H9 (cell line): Measurements from ENCODE around the gene SETBP1. TPM values are rescaled to one million over a fixed set of nuclear protein-coding genes. Genes with fewer than 3 reads are reported as not detected.

Experiments
- DNase-seq: peaks from one replicate; pipeline ENCODE4 v3.0.0-alpha.2; 2017
- H2AFZ ChIP-seq: one replicate; pipeline ENCODE4 v1.6.1; 2013; ENCODE audit warnings: mild to moderate bottlenecking, low read length, control low read depth, moderate library complexity
- H2AK5ac ChIP-seq: 2 replicates; pipeline ENCODE4 v1.6.1; 2013; ENCODE audit warnings: low read length, control low read depth, mixed read lengths; ENCODE audit not compliant: insufficient read length
- H2BK120ac ChIP-seq: one replicate; pipeline ENCODE4 v1.6.1; 2013; ENCODE audit warnings: low read depth, mild to moderate bottlenecking, low read length, control low read depth, inconsistent platforms; ENCODE audit not compliant: poor library complexity, severe bottlenecking
- H2BK12ac ChIP-seq: 2 replicates; pipeline ENCODE4 v1.6.1; 2013; ENCODE audit warnings: low read length, control low read depth, mixed read lengths, low read depth; ENCODE audit not compliant: insufficient read length
- H2BK15ac ChIP-seq: 2 replicates; pipeline ENCODE4 v1.6.1; 2013; ENCODE audit warnings: low read depth, low read length, control low read depth
- H2BK20ac ChIP-seq: one replicate; pipeline ENCODE4 v1.6.1; 2013; ENCODE audit warnings: low read depth, mild to moderate bottlenecking, low read length, control low read depth, inconsistent platforms; ENCODE audit not compliant: poor library complexity, severe bottlenecking
- H2BK5ac ChIP-seq: 2 replicates; pipeline ENCODE4 v1.6.1; 2013; ENCODE audit warnings: low read length, control low read depth, mixed read lengths; ENCODE audit not compliant: insufficient read length
- H3K14ac ChIP-seq: 2 replicates; pipeline ENCODE4 v1.6.1; 2013; ENCODE audit warnings: low read length, control low read depth; ENCODE audit not compliant: insufficient read depth
- H3K18ac ChIP-seq: 2 replicates; pipeline ENCODE4 v1.6.1; 2013; ENCODE audit warnings: low read depth, mild to moderate bottlenecking, mixed read lengths, low read length, control low read depth; ENCODE audit not compliant: insufficient read length
- H3K23ac ChIP-seq: 2 replicates; pipeline ENCODE4 v1.6.1; 2013; ENCODE audit warnings: low read length, control low read depth, mixed read lengths, low read depth; ENCODE audit not compliant: insufficient read length
- H3K23me2 ChIP-seq: 2 replicates; pipeline ENCODE4 v1.6.1; 2013; ENCODE audit warnings: low read depth, mild to moderate bottlenecking, mixed read lengths, low read length, control low read depth; ENCODE audit not compliant: insufficient read length, poor library complexity, severe bottlenecking
- H3K27ac ChIP-seq: 2 replicates; pipeline ENCODE4 v1.5.1; 2013; ENCODE audit warnings: low read length, control low read depth, mixed read lengths, low read depth; ENCODE audit not compliant: insufficient read length
- H3K27me3 ChIP-seq: 2 replicates; pipeline ENCODE4 v1.6.1; 2013; ENCODE audit warnings: low read length, control low read depth, inconsistent platforms; ENCODE audit not compliant: insufficient read depth
- H3K4ac ChIP-seq: 2 replicates; pipeline ENCODE4 v1.6.1; 2013; ENCODE audit warnings: low read depth, mild to moderate bottlenecking, control low read depth, inconsistent platforms, low read length, moderate library complexity
- H3K4me1 ChIP-seq: 2 replicates; pipeline ENCODE4 v1.6.1; 2013; ENCODE audit warnings: low read length, control low read depth, inconsistent platforms; ENCODE audit not compliant: insufficient read depth
- H3K4me2 ChIP-seq: 2 replicates; pipeline ENCODE4 v1.6.1; 2013; ENCODE audit warnings: low read length, control low read depth, mixed read lengths; ENCODE audit not compliant: insufficient read length, insufficient read depth
- H3K56ac ChIP-seq: 2 replicates; pipeline ENCODE4 v1.6.1; 2013; ENCODE audit warnings: low read depth, mild to moderate bottlenecking, mixed read lengths, low read length, control low read depth; ENCODE audit not compliant: insufficient read length
- H3K79me1 ChIP-seq: 2 replicates; pipeline ENCODE4 v1.6.1; 2013; ENCODE audit warnings: low read depth, mild to moderate bottlenecking, moderate library complexity, low read length, control low read depth, inconsistent platforms; ENCODE audit not compliant: insufficient read depth, poor library complexity, severe bottlenecking
- H3K79me2 ChIP-seq: 2 replicates; pipeline ENCODE4 v1.6.1; 2013; ENCODE audit warnings: low read length, control low read depth, inconsistent platforms; ENCODE audit not compliant: insufficient read depth
- H3K9ac ChIP-seq: 2 replicates; pipeline ENCODE4 v1.6.1; 2013; ENCODE audit warnings: low read length, control low read depth, mixed read lengths; ENCODE audit not compliant: insufficient read length; ENCODE audit errors: extremely low read depth
- H3K9me3 ChIP-seq: one replicate; pipeline ENCODE4 v1.6.1; 2013; ENCODE audit warnings: low read depth, low read length, inconsistent platforms; ENCODE audit not compliant: control insufficient read depth
- H3T11ph ChIP-seq: one replicate; pipeline ENCODE4 v1.6.1; 2013; ENCODE audit warnings: mild to moderate bottlenecking, low read length, control low read depth, inconsistent platforms
- H4K20me1 ChIP-seq: one replicate; pipeline ENCODE4 v1.6.1; 2013; ENCODE audit not compliant: control insufficient read depth, insufficient read length, insufficient read depth
- H4K5ac ChIP-seq: 2 replicates; pipeline ENCODE4 v1.6.1; 2013; ENCODE audit warnings: low read depth, mild to moderate bottlenecking, mixed read lengths, low read length, control low read depth; ENCODE audit not compliant: insufficient read length
- H4K8ac ChIP-seq: replicated peaks from 2 replicates; pipeline ENCODE4 v1.6.1; 2013; ENCODE audit warnings: low read length, control low read depth, mixed read lengths, low read depth; ENCODE audit not compliant: insufficient read length
- H4K91ac ChIP-seq: 2 replicates; pipeline ENCODE4 v1.6.1; 2013; ENCODE audit warnings: low read depth, mild to moderate bottlenecking, moderate library complexity, mixed read lengths, low read length, control low read depth; ENCODE audit not compliant: insufficient read length
- H3K27ac Mint-ChIP-seq, 3 experiments: 2 replicates in 2 of 3; 3 replicates in 1 of 3; pipeline ENCODE4 v1.8.0; 2020 to 2021; ENCODE audit warnings: mixed read lengths in 3 of 3, mild to moderate bottlenecking in 1 of 3, moderate library complexity in 1 of 3
- H3K27me3 Mint-ChIP-seq: 2 replicates; pipeline ENCODE4 v1.8.0; 2021; ENCODE audit warnings: low read depth, mild to moderate bottlenecking, moderate library complexity, mixed read lengths
- H3K36me3 Mint-ChIP-seq, 3 experiments: 2 replicates in 2 of 3; 3 replicates in 1 of 3; pipeline ENCODE4 v1.8.0; 2020 to 2021; ENCODE audit warnings: low read depth in 3 of 3, mixed read lengths in 3 of 3; ENCODE audit not compliant: insufficient read depth in 1 of 3
- H3K4me1 Mint-ChIP-seq, 2 experiments: 2 replicates each; pipeline ENCODE4 v1.8.0; 2020; ENCODE audit warnings: mixed read lengths in 2 of 2
- H3K4me3 Mint-ChIP-seq, 2 experiments: 2 replicates in 1 of 2; 3 replicates in 1 of 2; pipeline ENCODE4 v1.8.0; 2020 to 2021; ENCODE audit warnings: mild to moderate bottlenecking in 2 of 2, mixed read lengths in 2 of 2, moderate library complexity in 1 of 2
- H3K9me3 Mint-ChIP-seq, 2 experiments: 2 replicates in 1 of 2; 3 replicates in 1 of 2; pipeline ENCODE4 v1.8.0; 2020; ENCODE audit warnings: mild to moderate bottlenecking in 2 of 2, mixed read lengths in 2 of 2, moderate library complexity in 1 of 2
- CTCF ChIP-seq: fragments of 200-600 bp; sonication (generic); conservative IDR thresholded peaks from 3 replicates; pipeline ENCODE4 v1.8.0; 2021; ENCODE audit warnings: antibody characterized with exemption, mild to moderate bottlenecking
- WGBS: extraction: QIAGEN DNeasy Blood & Tissue Kit; methylation state at CpG from one replicate; pipeline ENCODE4 v1.1.7; 2013; ENCODE audit warnings: missing lambda C conversion rate, low lambda C conversion rate, mixed read lengths; ENCODE audit not compliant: insufficient read length; ENCODE audit errors: extremely low coverage; 5-methylcytosine and 5-hydroxymethylcytosine counted together
- total RNA-seq: library from RNA; stranded (reverse); gene quantifications from 2 replicates; pipeline ENCODE4 v1.2.1, GENCODE V29; 2021

The SETBP1 gene
- total RNA-seq, 1 experiment from 2014 or later, result 4.6 TPM

GRCh38 chr18:44793685-44794084 lies 113.0 kb downstream of the SETBP1 start:
- Histone ChIP-seq H2BK15ac (no peak overlapping the region), H3K9me3 (no peaks in the 10 kb centered on the region), H3K56ac (no peak overlapping the region), H3T11ph (no peak overlapping the region), H3K4me2 (no peak overlapping the region), H3K14ac (no peak overlapping the region), H3K23ac (no peak overlapping the region), H3K23me2 (no peaks in the 10 kb centered on the region), H2BK120ac (no peak overlapping the region), H3K18ac (no peak overlapping the region), H2BK5ac (no peak overlapping the region), H3K79me2 (no peaks in the 10 kb centered on the region), H4K91ac (no peak overlapping the region), H4K8ac (no peak overlapping the region), H4K5ac (no peak overlapping the region), H2BK20ac (no peak overlapping the region), H3K79me1 (no peaks in the 10 kb centered on the region), H3K27me3 (no peaks in the 10 kb centered on the region), H2AK5ac (no peak overlapping the region), H2BK12ac (no peak overlapping the region), H3K27ac (no peak overlapping the region), H4K20me1 (no peaks in the 10 kb centered on the region), H3K4me1 (no peaks in the 10 kb centered on the region; the same call in 1 of the 2 replicates), H3K9ac (no peak overlapping the region), H2AFZ (no peak overlapping the region), H3K4ac (no peak overlapping the region)
- Mint-ChIP-seq H3K4me1 (peaks cover 4 to 10% of the 10 kb centered on the region in 2 experiments), H3K27me3 (no peaks in the 10 kb centered on the region; the same call in 1 of the 2 replicates), H3K27ac (no peak overlapping the region), H3K9me3 (no peaks in the 10 kb centered on the region), H3K36me3 (no peaks in the 10 kb centered on the region), H3K4me3 (no peak overlapping the region)
- no CpG with 5 or more reads among the region's 1 CpG for WGBS
- TF ChIP-seq CTCF, result no peak
- DNase-seq, result no peak
